ENCODE measurements around the gene C5orf22. TPM values are rescaled to one million over a fixed set of nuclear protein-coding genes. Genes with fewer than 3 reads are reported as not detected.

Gene C5orf22
- total RNA-seq, 4 donors from 2014 or later = 13.5 to 21.9 (median 16.8) TPM

- DNase-seq (ENCODE audit: low spot score) = no peak
- ATAC-seq (ENCODE audit: low FRiP score) = no peak
- no peak for TF ChIP-seq CTCF (IDR thresholded peaks at IDR 0.05)
Observed at GRCh38 chr5:31568302-31568835, 36.3 kb downstream of the C5orf22 start.

GRCh38 chr5:31569068-31569467, 37.0 kb downstream of the C5orf22 start:
- no peak for DNase-seq (ENCODE audit: low spot score)
- TF ChIP-seq CTCF (IDR thresholded peaks at IDR 0.05) = no peak
- ATAC-seq (ENCODE audit: low FRiP score) = no peak

GRCh38 chr5:31573494-31574142, 41.5 kb downstream of the C5orf22 start:
- ATAC-seq (ENCODE audit: low FRiP score) = no peak
- no peak for DNase-seq (ENCODE audit: low spot score)
- TF ChIP-seq CTCF (IDR thresholded peaks at IDR 0.05) = no peak

- no peak for TF ChIP-seq CTCF (IDR thresholded peaks at IDR 0.05)
- no peak for DNase-seq (ENCODE audit: low spot score)
- ATAC-seq (ENCODE audit: low FRiP score) = no peak
Observed at GRCh38 chr5:31574772-31575171, 42.7 kb downstream of the C5orf22 start.

GRCh38 chr5:31577438-31577837, 45.3 kb downstream of the C5orf22 start:
- DNase-seq (ENCODE audit: low spot score) = no peak
- TF ChIP-seq CTCF (IDR thresholded peaks at IDR 0.05) = no peak
- ATAC-seq (ENCODE audit: low FRiP score) = no peak

GRCh38 chr5:31579558-31579957, 47.5 kb downstream of the C5orf22 start:
- ATAC-seq (ENCODE audit: low FRiP score) (no peak), DNase-seq (ENCODE audit: low spot score) (no peak)
- TF ChIP-seq CTCF (IDR thresholded peaks at IDR 0.05) = no peak

- TF ChIP-seq CTCF (IDR thresholded peaks at IDR 0.05) = no peak
- ATAC-seq (ENCODE audit: low FRiP score) (no peak), DNase-seq (ENCODE audit: low spot score) (no peak)
Observed at GRCh38 chr5:31581498-31582099, 49.5 kb downstream of the C5orf22 start.
